ENCODE measurements around the gene ANKRD37.

GRCh38 chr4:185424905-185425646 is 28.4 kb downstream of the ANKRD37 start:
- TF ChIP-seq POLR2A (IDR thresholded peaks at IDR 0.05) (no peak), POLR2AphosphoS5 (IDR thresholded peaks at IDR 0.05) (no peak), CTCF (IDR thresholded peaks at IDR 0.05) (no peak)
